Mucosa of stomach (tissue), 1 donor: Measurements from ENCODE around the gene FFAR3.
"Not testable (repeated sequence)": the region's sequence is repeated elsewhere in the genome, so short reads cannot be mapped to it uniquely, and the experiment has no call there.

Experiments used
- H3K27me3 ChIP-seq: one replicate; pipeline ENCODE4 v1.7.0; 2013; ENCODE audit warnings: mild to moderate bottlenecking, low read length; ENCODE audit not compliant: control insufficient read depth, insufficient read depth
- H3K36me3 ChIP-seq: one replicate; pipeline ENCODE4 v1.7.0; 2013; ENCODE audit warnings: low read length; ENCODE audit not compliant: control insufficient read depth, insufficient read depth
- H3K4me1 ChIP-seq: one replicate; pipeline ENCODE4 v1.7.0; 2013; ENCODE audit warnings: mild to moderate bottlenecking, low read length; ENCODE audit not compliant: control insufficient read depth, insufficient read depth
- H3K4me3 ChIP-seq: one replicate; pipeline ENCODE4 v1.7.0; 2013; ENCODE audit warnings: low read length
- H3K9ac ChIP-seq: one replicate; pipeline ENCODE4 v1.7.0; 2013; ENCODE audit warnings: mild to moderate bottlenecking, low read length, moderate library complexity
- H3K9me3 ChIP-seq: one replicate; pipeline ENCODE4 v1.7.0; 2013; ENCODE audit warnings: mild to moderate bottlenecking, low read length, moderate library complexity; ENCODE audit not compliant: control insufficient read depth
- donor health status: Pancreatic carcinoma.

FFAR3 gene

GRCh38 chr19:35389192-35389861 lies 31.1 kb downstream of the FFAR3 start:
- no peak overlapping the region for H3K9ac ChIP-seq
- peaks cover 25% of the 10 kb centered on the region for H3K4me1 ChIP-seq
- no peak overlapping the region for H3K4me3 ChIP-seq
- no peaks in the 10 kb centered on the region for H3K27me3 ChIP-seq
- no peaks in the 10 kb centered on the region for H3K9me3 ChIP-seq
- H3K36me3 ChIP-seq: no peaks in the 10 kb centered on the region

DNA sequence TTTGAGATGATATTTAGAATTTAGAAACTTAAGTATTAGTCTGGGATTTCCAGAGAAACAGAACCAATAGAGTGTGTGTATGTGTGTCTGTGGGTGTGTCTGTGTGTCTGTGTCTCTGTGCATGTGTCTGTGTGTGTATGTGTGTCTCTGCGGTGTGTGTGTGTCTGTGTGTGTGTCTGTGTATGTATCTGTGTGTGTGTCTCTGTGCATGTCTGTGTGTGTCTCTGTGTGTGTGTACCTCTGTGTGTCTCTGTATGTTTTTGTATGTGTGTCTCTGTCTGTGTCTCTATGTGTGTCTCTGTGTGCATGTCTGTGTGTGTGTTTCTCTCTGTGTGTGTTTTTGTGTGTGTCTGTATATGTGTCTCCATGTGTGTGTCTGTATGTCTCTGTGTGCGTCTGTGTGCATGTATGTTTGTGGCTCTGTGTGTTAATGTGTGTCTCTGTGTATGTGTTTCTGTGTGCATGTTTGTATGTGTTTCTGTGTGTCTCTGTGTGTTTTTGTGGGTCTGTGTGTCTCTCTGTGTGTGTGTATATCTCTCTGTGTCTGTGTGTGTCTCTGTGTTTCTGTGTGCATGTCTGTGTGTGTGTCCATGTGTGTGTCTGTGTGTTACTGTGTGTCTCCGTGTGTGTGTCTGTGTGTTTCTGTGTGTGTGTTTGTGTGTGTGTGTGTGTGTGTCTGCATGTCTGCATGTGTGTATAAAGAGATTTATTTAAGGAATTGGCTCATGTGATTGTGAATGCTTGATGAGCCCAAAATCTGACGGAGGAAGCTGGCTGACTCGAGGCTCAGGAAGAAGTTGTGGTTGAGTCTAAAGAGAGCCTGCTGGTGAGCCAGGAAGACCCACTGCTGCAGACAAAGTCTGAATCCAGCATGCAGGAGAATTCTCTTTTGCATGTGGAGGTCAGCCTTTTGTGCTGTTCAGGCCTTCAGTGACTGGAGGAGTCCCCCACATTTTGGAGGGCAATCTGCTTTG lies 34.8 kb downstream of the FFAR3 start:
- no peaks in the 10 kb centered on the region for H3K9me3 ChIP-seq
- H3K27me3 ChIP-seq: no peaks in the 10 kb centered on the region
- peaks cover 30% of the 10 kb centered on the region for H3K4me1 ChIP-seq
- no peaks in the 10 kb centered on the region for H3K36me3 ChIP-seq
- no peak overlapping the region for H3K9ac ChIP-seq
- H3K4me3 ChIP-seq: no peak overlapping the region

- no peaks in the 10 kb centered on the region for H3K36me3 ChIP-seq
- H3K4me3 ChIP-seq: no peak overlapping the region
- no peak overlapping the region for H3K9ac ChIP-seq
- H3K9me3 ChIP-seq: no peaks in the 10 kb centered on the region
- no peaks in the 10 kb centered on the region for H3K27me3 ChIP-seq
- H3K4me1 ChIP-seq: peaks cover 8% of the 10 kb centered on the region
Measured at GRCh38 chr19:35395382-35396199, 37.3 kb downstream of the FFAR3 start.

GRCh38 chr19:35396240-35396885 lies 38.1 kb downstream of the FFAR3 start:
- Histone ChIP-seq H3K9ac (no peak overlapping the region), H3K27me3 (no peaks in the 10 kb centered on the region), H3K4me3 (no peak overlapping the region)

DNA sequence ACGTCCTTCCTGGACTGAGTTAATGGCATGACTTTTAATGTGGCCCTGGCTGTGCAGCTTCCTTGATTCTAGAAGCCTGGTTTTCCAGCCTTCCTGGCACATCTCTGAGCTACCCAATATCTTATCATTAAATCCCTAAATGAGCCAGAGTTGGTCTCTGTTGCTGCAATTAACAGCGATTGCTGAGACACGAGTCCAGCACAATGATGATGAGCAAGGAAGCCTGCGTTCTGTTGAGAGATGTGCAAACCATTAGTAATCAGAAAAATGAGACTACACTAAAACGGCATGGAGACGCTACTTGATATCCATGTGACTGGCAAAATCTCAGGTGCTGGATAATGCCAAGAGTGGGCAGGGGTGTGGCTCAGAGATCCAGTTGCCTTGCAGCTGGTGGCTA lies 38.8 kb downstream of the FFAR3 start:
- Histone ChIP-seq H3K4me1 (peaks cover 8% of the 10 kb centered on the region), H3K36me3 (no peaks in the 10 kb centered on the region), H3K9me3 (no peaks in the 10 kb centered on the region), H3K27me3 (no peaks in the 10 kb centered on the region), H3K4me3 (no peak overlapping the region), H3K9ac (no peak overlapping the region)

More at GRCh38 chr19:35396240-35396885, 38.1 kb downstream of the FFAR3 start:
- Histone ChIP-seq H3K4me1 (peaks cover 8% of the 10 kb centered on the region), H3K36me3 (no peaks in the 10 kb centered on the region), H3K9me3 (no peaks in the 10 kb centered on the region)

DNA sequence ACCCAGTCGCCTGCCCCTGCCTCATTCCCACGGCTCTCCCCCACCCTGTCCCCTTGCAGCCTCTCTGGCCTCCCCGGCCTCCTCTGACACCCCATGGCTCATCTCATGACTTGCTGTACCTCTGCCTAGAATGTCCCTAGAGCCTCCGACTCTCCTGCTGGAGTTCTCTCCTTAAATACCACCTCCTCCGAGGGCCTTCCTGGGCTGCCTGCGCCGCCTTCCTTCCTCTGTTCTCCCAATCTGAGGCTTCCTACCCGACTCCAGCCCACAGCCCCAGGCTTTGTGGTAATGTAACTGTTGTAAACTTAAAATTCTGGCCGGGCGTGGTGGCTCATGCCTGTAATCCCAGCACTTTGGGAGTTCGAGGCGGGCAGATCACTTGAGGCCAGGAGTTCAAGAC lies 40.3 kb downstream of the FFAR3 start:
- Histone ChIP-seq H3K4me1 (peaks cover 8% of the 10 kb centered on the region), H3K27me3 (no peaks in the 10 kb centered on the region), H3K9ac (no peak overlapping the region), H3K36me3 (no peaks in the 10 kb centered on the region), H3K4me3 (no peak overlapping the region), H3K9me3 (no peaks in the 10 kb centered on the region)

DNA sequence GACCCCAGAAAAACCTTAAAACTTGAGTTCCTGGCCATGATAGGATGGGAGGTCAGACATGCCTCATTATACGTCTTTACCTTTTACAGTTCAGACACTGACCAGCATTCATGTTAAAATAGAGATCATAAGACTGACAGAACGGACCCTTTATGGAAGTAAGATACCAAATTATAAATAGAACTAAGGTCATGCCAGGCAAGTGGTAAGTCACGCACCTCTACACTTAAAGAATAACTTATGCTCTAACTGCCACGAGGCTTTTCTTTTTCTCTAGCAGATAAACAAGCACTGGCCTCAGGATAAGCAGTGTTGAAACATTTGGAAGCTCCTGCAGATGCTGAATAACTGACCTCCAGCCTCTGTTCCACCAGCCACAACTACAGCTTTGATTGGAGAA lies 41.0 kb downstream of the FFAR3 start:
- no peak overlapping the region for H3K9ac ChIP-seq

GRCh38 chr19:35399948-35400772 lies 41.9 kb downstream of the FFAR3 start:
- H3K27me3 ChIP-seq: no peaks in the 10 kb centered on the region
- H3K36me3 ChIP-seq: no peaks in the 10 kb centered on the region
- H3K9me3 ChIP-seq: no peaks in the 10 kb centered on the region
- no peak overlapping the region for H3K9ac ChIP-seq
- no peak overlapping the region for H3K4me3 ChIP-seq
- peaks cover 8% of the 10 kb centered on the region for H3K4me1 ChIP-seq

More for the DNA sequence above, 41.0 kb downstream of the FFAR3 start:
- no peaks in the 10 kb centered on the region for H3K36me3 ChIP-seq
- H3K9me3 ChIP-seq: no peaks in the 10 kb centered on the region
- no peaks in the 10 kb centered on the region for H3K27me3 ChIP-seq
- H3K4me1 ChIP-seq: peaks cover 8% of the 10 kb centered on the region
- no peak overlapping the region for H3K4me3 ChIP-seq

DNA sequence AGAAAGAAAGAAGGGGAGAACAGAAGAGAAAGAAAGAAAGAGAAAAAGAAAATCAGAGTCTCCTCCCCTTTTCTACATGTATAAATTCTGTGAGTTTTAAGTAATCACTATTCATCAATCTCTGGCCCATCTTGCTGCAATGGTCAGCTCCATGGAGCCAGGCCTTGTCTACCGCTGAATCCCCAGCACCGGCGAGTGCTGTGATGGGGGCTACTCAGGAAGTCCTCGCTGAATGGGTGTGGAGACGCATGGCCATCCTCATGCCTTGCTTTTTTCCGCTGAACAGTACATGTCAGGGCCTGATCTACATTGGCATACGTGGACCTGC lies 42.5 kb downstream of the FFAR3 start:
- Histone ChIP-seq H3K4me1 (peaks cover 5% of the 10 kb centered on the region), H3K9ac (no peak overlapping the region), H3K27me3 (no peaks in the 10 kb centered on the region), H3K4me3 (no peak overlapping the region), H3K36me3 (no peaks in the 10 kb centered on the region), H3K9me3 (no peaks in the 10 kb centered on the region)

- not testable (repeated sequence) for H3K9ac ChIP-seq, H3K9me3 ChIP-seq, H3K36me3 ChIP-seq, H3K4me3 ChIP-seq, H3K27me3 ChIP-seq, H3K4me1 ChIP-seq
Measured at GRCh38 chr19:35401416-35401815, 43.2 kb downstream of the FFAR3 start.
